ENCODE measurements around the gene ZNF329. TPM values are rescaled to one million over a fixed set of nuclear protein-coding genes. Genes with fewer than 3 reads are reported as not detected.

The ZNF329 gene
- total RNA-seq, 1 experiment from 2014 or later, result 10.5 TPM

GRCh38 chr19:58134244-58134643 is 16.3 kb downstream of the ZNF329 start:
- no peaks in the 10 kb centered on the region for H4K20me1 ChIP-seq (ENCODE audit: low read length)
- no peak for TF ChIP-seq EZH2 (IDR thresholded peaks at IDR 0.05; ENCODE audit: low read length, unreplicated experiment)
- TF ChIP-seq EZH2phosphoT487 (IDR thresholded peaks at IDR 0.05; ENCODE audit: borderline replicate concordance, low read length), result no peak
- TF ChIP-seq, protein P1, sequence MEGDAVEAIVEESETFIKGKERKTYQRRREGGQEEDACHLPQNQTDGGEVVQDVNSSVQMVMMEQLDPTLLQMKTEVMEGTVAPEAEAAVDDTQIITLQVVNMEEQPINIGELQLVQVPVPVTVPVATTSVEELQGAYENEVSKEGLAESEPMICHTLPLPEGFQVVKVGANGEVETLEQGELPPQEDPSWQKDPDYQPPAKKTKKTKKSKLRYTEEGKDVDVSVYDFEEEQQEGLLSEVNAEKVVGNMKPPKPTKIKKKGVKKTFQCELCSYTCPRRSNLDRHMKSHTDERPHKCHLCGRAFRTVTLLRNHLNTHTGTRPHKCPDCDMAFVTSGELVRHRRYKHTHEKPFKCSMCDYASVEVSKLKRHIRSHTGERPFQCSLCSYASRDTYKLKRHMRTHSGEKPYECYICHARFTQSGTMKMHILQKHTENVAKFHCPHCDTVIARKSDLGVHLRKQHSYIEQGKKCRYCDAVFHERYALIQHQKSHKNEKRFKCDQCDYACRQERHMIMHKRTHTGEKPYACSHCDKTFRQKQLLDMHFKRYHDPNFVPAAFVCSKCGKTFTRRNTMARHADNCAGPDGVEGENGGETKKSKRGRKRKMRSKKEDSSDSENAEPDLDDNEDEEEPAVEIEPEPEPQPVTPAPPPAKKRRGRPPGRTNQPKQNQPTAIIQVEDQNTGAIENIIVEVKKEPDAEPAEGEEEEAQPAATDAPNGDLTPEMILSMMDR (conservative IDR thresholded peaks at IDR 0.05; ENCODE audit: low read depth, low read length), result no peak
- DNase-seq (no peak), ATAC-seq (no peak)
- no peak overlapping the region for H3K27ac ChIP-seq (ENCODE audit: low read length)
- H2AFZ ChIP-seq (ENCODE audit: low read length), result no peak overlapping the region
- no peak overlapping the region; the same call in 1 of the 2 replicates for H3K4me3 ChIP-seq (ENCODE audit: low read length)
- H3F3A ChIP-seq (ENCODE audit: low read length, unreplicated experiment), result no peaks in the 10 kb centered on the region
- BruUV-seq (replicated peaks), result no TSS peak
- H3K79me2 ChIP-seq (ENCODE audit: low read length), result no peaks in the 10 kb centered on the region
- no peak overlapping the region for H3K4me2 ChIP-seq (ENCODE audit: low read length)
- no peak overlapping the region for H3K9ac ChIP-seq (ENCODE audit: low read length)
- peaks cover 69% of the 10 kb centered on the region for H3K9me3 ChIP-seq (ENCODE audit: low read length)
- intact Hi-C loops (cut with micrococcal nuclease), result no loop called here
- no peaks in the 10 kb centered on the region for H3K4me1 ChIP-seq (ENCODE audit: insufficient read depth, low read length)
- no peaks in the 10 kb centered on the region for H3K27me3 ChIP-seq (ENCODE audit: low read length)
- H3K36me3 ChIP-seq (ENCODE audit: low read depth, low read length), result peaks cover 94% of the 10 kb centered on the region
- ChIA-PET POLR2A (ENCODE audit: unreplicated experiment) (no interaction called here), CTCF (no interaction called here)
- no peaks in the 10 kb centered on the region for H3K9me2 ChIP-seq (replicated peaks; ENCODE audit: low read length)

GRCh38 chr19:58129284-58129683 is 21.3 kb downstream of the ZNF329 start:
- H4K20me1 ChIP-seq (ENCODE audit: low read length), result no peaks in the 10 kb centered on the region
- no peak overlapping the region for H3K4me2 ChIP-seq (ENCODE audit: low read length)
- TF ChIP-seq EZH2phosphoT487 (IDR thresholded peaks at IDR 0.05; ENCODE audit: borderline replicate concordance, low read length), result no peak
- no peak for TF ChIP-seq EZH2 (IDR thresholded peaks at IDR 0.05; ENCODE audit: low read length, unreplicated experiment)
- TF ChIP-seq, protein P1 (conservative IDR thresholded peaks at IDR 0.05; ENCODE audit: low read depth, low read length), result no peak
- no peaks in the 10 kb centered on the region for H3K27me3 ChIP-seq (ENCODE audit: low read length)
- ChIA-PET POLR2A (ENCODE audit: unreplicated experiment) (no interaction called here), CTCF (interaction anchor here (0.6 kb wide), 1 partner anchor 602 kb away, joined by 3 read pairs; the partner anchor contains the start of gene ZNF549)
- H3K4me3 ChIP-seq (ENCODE audit: low read length), result peak overlapping the region; percentile 7; the same call in 1 of the 2 replicates
- no peaks in the 10 kb centered on the region for H3K79me2 ChIP-seq (ENCODE audit: low read length)
- H3K4me1 ChIP-seq (ENCODE audit: insufficient read depth, low read length), result no peaks in the 10 kb centered on the region
- ATAC-seq, result no peak
- intact Hi-C loops (cut with micrococcal nuclease), result no loop called here
- DNase-seq, result no peak
- peaks cover 68% of the 10 kb centered on the region for H3K36me3 ChIP-seq (ENCODE audit: low read depth, low read length)
- no peak overlapping the region for H3K27ac ChIP-seq (ENCODE audit: low read length)
- H3K9ac ChIP-seq (ENCODE audit: low read length), result no peak overlapping the region
- peaks cover 82% of the 10 kb centered on the region for H3K9me3 ChIP-seq (ENCODE audit: low read length)
- BruUV-seq (replicated peaks), result no TSS peak
- H2AFZ ChIP-seq (ENCODE audit: low read length), result no peak overlapping the region
- no peaks in the 10 kb centered on the region for H3F3A ChIP-seq (ENCODE audit: low read length, unreplicated experiment)
- H3K9me2 ChIP-seq (replicated peaks; ENCODE audit: low read length), result no peaks in the 10 kb centered on the region

GRCh38 chr19:58128041-58128685 is 22.4 kb downstream of the ZNF329 start:
- H3K79me2 ChIP-seq (ENCODE audit: low read length), result no peaks in the 10 kb centered on the region
- peak overlapping the region; percentile 1; the same call in 1 of the 2 replicates for H3K4me3 ChIP-seq (ENCODE audit: low read length)
- ATAC-seq (no peak), DNase-seq (peak; percentile 7)
- H3K27me3 ChIP-seq (ENCODE audit: low read length), result no peaks in the 10 kb centered on the region
- no peaks in the 10 kb centered on the region for H4K20me1 ChIP-seq (ENCODE audit: low read length)
- intact Hi-C loops (cut with micrococcal nuclease), result no loop called here
- peaks cover 79% of the 10 kb centered on the region for H3K9me3 ChIP-seq (ENCODE audit: low read length)
- no TSS peak for BruUV-seq (replicated peaks)
- peaks cover 56% of the 10 kb centered on the region for H3K36me3 ChIP-seq (ENCODE audit: low read depth, low read length)
- H3K27ac ChIP-seq (ENCODE audit: low read length), result no peak overlapping the region
- H3K9ac ChIP-seq (ENCODE audit: low read length), result no peak overlapping the region
- no peaks in the 10 kb centered on the region for H3K4me1 ChIP-seq (ENCODE audit: insufficient read depth, low read length)
- no peak for TF ChIP-seq EZH2phosphoT487 (IDR thresholded peaks at IDR 0.05; ENCODE audit: borderline replicate concordance, low read length)
- TF ChIP-seq, protein P1 (conservative IDR thresholded peaks at IDR 0.05; ENCODE audit: low read depth, low read length), result no peak
- TF ChIP-seq EZH2 (IDR thresholded peaks at IDR 0.05; ENCODE audit: low read length, unreplicated experiment), result no peak
- no peak overlapping the region for H2AFZ ChIP-seq (ENCODE audit: low read length)
- no peaks in the 10 kb centered on the region for H3K9me2 ChIP-seq (replicated peaks; ENCODE audit: low read length)
- POLR2A ChIA-PET (ENCODE audit: unreplicated experiment), result no interaction called here
- no peak overlapping the region for H3K4me2 ChIP-seq (ENCODE audit: low read length)
- H3F3A ChIP-seq (ENCODE audit: low read length, unreplicated experiment), result no peaks in the 10 kb centered on the region
- CTCF ChIA-PET, result no interaction called here

All from PC-3 (cell line).